Activated CD4-positive, CD25-positive, alpha-beta regulatory T cell treated with anti-CD3 and anti-CD28 coated beads, Interleukin-2, amount 50 U/mL, for 24 hours (primary cell): Measurements from ENCODE around the gene ZNF839.
"Not testable (repeated sequence)": the region's sequence is repeated elsewhere in the genome, so short reads cannot be mapped to it uniquely, and the experiment has no call there.

Source experiments
- ATAC-seq, 2 donors: fragments of 150-1000 bp; cut with Tn5 transposase; one replicate each; pipeline ENCODE4 v1.10.0; 2021; ENCODE audit warnings: mild to moderate bottlenecking in 1 of 2, moderate library complexity in 1 of 2

The ZNF839 gene

DNA sequence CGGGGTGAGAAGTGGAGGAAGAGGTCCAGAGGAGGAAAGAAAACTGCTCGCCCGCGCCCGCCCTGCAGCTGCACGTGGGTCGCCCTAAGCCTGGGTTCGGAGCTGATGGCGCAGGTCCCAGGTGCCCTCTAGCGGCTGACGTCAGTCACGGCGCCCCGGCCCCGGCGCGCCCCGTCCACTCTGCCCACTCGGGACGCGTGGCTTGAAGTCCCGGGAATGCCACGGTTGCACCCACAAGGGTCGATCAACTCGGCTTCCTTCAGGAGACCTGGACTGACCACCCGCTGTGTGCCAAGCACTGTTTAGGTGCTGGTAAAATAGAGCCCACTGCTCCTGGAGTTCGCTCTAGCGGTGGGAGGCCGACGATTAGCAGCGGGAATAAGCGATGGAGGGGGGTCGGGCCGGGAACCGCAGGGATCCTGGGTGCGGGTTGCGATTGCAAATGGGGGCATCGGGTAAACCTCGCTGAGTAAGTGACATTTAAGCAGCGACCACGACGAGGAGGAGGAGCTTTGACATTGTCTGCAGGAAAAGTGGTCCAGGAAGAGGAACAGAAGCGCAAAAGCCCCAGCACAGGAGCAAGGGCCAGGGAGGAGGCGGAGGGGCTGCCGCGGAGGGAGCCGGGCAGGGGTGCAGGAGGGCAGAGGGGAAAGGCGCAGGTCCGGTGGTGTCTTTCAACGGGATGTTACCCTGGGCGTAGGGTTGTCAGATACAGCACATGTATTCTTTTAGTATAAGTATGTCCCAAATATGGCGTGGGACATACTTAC, 5.1 kb upstream of the ZNF839 start:
- peak; percentile 63 to 70 for ATAC-seq

DNA sequence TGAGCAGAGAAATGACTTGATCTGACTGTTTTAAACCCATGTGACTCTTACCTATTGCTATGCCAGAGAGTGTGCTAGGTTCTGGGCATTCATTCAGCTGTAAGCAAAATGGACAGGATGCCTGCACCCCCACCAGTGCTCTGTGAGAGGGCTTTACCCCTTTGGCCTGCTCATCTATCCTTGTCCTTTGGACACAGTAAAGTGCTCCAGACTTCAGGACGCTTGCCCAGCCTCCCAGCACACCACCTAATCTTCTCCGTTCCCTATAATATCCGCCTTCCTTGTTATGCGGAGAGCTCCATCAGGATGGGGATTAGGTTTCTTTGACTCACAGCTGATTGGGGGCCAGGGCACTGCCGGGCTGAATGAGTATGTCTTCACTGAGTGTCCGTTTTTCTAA, 4.4 kb upstream of the ZNF839 start:
- ATAC-seq: no peak

DNA sequence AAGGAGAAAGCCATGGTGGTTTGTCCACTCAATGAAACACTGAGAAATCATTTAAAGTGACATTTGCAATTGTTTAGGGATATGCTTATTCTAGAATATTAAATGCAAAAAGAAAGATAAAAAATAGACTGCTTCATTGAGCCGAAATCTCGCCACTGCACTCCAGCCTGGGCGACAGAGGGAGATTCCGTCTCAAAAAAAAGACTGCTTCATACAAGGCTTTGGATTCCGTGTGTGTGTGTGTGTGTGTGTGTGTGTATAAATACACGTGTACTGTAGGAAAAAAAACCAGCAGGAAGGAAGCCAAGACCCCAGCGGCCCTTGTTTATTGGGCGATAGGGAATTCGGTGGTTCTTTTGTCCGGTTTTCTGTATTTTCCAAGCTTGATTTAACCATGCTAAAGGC, 3.2 kb upstream of the ZNF839 start:
- ATAC-seq: no peak

DNA sequence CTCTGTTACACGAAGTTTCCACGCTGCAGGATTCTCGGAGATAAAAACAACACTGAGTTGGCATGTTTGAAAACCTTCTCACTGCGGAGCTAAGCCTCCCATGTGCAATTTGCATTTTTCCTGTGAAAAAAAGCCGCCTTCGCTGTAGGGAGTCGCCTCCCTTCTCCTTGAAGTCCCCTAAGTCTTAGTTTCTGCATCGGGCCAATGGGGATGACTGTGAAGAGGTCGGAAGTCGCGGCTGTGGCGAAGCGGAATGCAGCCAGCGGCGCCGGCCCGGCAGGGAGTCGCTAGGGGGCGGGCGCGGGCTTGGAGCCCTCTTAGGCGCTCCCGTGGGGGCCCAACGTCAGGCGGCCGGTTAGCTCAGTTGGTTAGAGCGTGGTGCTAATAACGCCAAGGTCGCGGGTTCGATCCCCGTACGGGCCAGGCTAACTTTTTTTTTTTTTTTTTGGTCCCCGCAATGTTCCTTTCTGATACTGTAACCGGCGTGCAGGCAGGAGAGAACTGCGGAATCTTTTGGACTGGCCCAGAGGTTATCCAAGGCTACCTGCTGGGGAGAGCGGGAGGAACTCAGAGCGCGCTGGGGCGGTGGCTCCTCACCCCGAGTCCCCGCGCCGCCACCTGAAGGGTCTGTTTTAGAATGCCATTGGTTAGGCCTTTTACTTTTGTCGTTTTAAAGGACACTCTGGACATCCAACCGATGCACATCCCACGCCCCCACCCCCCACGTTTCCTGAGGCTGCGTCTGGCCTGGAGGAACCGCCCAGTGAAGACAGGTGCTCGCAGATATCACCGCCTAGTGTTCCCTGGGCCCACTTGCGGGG, 2.6 kb upstream of the ZNF839 start:
- ATAC-seq: peak; percentile 71

DNA sequence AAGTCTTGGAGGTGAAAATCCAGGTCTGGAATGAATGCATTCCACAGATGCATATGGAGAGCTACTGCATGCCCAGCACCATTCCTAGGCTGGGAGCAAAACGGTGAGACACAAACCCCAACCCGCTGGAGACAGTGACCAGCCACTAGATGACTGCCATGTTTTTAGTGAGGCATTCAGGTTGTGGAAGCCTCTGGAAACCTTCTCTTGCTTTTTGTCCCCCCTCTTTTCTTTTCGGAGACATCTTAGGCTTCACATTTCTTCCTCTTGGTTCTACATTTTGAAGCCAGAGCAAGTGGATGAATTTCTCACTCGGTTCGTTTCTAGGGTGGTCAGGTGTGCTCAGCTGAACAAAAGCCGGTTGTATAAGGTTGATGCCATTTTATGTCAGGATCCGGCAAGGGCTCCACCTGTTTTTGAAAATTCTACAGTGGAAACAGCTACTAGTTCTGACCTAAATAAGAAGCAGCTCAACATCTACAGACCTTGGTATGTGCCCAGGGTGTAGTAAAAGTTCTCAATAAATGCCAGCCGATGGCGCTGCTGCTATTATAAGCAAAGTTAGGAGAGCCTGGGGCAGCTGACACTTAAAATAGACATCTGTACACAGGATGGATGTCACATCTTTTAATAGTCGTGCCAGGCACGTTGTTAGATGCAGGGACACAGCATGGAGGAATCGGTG, 1.8 kb upstream of the ZNF839 start:
- ATAC-seq: no peak

DNA sequence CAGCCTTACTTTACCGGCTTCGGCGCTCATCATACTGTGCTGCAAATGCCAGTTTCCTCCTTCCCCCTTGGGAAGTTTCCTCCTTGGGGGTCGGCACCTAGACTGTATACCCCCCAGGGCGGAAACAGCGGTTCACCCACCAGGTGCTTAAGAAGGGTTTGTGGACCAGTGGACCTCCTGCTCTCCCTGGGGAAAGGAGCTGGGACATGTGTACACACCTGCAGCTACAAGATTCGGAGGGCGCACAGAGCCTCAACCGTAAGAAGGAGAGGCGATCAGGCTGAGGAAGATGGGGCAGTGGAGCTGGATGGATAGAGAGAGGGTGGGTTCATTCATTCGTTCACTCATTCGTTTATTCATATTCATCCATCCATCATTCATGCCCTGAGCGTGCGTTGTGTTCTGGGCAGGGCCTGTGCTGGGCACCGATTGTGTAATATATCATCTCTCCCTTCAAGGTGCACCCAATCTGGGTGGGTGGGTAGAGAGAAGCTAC, 717 bp upstream of the ZNF839 start:
- ATAC-seq: no peak

DNA sequence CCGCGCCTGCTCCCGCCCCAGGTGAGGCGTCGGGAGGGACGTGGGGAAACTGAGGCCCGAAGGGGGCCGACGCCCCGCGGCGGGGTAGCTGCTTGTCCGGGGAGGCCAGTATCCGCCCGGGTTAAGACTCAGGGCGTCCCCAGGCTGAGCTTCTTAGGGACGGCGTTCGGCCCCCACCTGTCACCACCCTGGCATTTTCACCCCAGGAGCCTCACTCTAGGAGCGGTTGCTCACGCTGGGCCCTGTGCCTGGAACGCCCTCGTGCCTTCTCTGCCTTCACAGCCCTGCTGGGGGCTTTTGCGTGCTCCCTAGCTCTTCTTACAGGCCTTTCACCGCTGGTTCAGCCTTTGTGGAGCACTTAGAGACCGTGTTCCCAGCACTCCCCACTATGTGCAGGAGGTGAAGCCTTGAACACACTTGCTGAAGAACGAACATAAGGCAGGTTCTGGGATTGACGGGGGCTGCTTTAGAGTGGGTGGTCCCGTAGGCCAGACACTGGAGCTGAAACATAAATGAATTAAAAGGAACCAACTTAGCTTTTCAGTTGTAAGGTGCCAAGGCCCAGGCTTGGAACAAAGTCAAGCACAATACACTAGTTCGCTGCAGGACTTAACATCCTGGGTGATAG, 601 bp downstream of the ZNF839 start:
- ATAC-seq: peak; percentile 24 to 38

DNA sequence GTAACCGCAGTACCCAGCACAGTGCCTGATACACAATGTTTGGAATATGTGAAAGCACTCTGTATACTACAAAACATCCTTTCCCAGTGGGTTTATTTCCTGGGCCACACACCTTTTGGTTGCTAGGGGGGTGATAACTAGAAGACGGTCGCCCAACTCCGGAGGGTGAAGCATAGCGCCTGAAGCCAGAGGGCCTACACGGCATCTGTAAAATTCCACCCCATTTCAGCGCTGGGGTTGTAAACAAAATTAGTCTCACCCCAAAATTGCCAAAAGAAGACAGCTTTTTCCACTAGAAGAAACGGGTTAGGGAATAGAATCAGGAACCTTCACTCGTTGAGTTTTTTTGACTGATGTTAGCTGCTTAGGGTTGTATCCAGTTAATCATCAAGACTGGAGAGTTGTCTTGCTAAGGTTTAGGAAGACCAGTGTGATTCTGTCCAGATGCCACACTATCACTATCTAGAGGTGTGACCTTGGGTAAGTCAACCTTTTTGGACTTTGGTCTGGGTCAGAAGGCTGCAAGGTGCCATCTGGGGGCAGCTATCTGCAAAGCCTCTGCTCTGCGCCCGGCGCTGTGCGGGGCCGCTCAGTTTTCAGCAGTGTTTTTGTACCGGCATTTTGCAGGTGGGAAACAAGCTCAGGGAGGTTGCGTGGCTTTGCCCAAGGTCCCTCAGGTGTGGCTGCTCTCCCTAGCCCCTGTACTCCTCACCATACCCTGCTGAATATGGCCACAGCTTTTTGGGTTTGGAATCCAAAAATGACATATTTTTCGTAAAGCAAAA, 1.3 kb downstream of the ZNF839 start:
- ATAC-seq: no peak

DNA sequence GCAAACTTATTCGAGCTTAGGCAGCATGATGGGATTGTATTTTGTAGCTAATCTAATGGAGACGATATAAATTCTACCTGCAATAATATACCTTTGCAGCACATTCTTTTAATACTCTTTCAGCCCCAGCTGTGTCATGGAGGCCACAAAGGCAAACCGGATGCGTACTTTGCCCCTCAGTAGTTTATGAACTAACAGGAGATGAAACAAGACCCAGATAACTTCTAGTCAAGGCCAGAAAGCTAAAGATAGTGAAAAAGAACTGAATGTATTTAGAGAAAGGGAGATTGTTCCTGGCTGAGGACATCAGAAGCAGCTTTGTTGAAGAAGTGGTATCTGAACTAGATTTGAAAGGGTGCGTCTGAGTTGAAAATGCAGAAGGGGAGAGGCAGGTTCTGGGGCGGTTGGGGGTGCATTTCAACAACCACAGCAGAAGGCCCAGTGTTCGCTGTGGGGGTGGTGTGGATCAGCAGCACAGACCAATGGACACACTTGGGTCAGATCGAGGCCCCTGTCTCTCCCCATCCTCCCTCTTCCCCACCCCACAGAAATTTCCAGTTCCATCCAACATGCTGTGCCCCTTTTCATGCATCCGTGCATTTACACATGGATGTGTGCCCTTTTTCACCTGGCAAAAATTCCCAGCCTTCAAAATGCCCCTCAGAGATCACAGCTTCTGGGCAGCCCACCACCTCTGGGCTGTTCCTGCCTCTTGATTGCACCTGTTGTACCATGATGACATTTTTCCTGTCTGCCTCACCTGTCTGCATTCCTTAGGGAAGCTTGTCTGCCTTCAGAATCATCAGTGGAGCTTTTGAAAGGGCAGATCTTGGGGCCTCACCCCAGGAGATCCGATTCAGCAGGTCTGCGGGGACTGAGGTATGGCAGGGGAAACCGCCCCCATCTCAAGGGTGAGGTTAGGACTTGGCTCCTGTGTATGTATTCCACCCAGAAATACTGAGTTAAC, 2.2 kb downstream of the ZNF839 start:
- ATAC-seq: no peak

DNA sequence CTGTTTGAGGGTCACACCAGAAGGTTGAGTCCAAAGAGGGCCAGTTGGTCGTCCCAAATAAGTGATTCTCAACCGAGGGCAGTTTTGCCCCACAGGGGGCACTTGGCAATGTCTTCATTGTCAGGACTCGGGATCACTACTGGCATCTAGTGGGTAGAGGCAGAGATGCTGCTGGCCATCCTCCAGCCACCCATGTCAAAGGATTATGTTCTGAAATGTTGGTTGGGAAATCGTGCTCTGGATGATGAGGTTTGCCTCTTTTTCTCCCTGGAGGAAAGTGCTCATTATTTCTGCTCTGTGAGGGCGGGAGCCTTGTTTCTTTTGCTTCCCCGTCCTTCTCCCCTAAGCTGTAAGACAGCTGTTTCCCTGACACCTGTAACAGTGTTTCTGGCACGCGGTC, 3.6 kb downstream of the ZNF839 start:
- ATAC-seq: no peak

DNA sequence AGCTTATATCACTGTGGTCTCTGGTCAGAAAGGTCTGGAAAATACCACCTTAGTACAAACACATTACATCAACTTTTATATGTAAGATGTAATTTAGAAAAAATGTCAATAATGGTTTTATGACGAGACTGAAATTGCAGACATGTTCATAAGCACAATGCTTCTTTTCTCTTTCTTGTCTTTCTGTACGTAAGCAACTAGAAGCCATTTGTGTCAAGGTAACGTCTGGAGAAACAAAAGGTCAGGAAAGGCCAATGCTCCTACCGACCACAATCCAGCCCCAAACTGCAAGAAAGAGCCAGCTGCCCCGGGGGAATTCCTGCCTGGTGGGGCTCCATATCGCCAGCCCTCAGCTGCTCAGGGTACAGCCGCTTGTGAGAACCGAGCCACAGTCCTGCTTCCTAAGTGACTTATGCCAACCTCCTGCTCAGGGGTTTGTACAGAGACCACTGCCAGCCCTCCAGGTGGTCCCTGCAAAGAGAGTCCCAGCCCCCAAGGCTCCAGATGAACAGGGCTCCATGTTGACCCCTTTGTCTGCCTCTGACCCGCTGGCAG, 6.3 kb downstream of the ZNF839 start:
- no peak for ATAC-seq

DNA sequence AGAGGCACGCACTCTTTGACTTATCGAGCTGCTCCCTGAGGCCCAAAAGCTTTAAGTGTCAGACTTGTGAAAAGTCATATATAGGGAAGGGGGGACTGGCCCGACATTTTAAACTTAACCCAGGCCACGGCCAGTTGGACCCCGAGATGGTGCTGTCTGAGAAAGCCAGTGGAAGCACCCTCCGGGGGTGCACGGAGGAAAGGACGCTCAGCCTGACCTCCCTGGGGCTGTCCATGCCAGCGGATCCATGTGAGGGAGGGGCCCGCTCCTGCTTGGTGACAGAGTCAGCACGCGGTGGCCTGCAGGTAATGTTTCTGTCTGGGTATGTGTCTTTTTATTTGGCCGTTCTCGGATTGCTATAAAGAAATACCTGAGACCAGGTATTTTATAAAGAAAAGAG, 7.0 kb downstream of the ZNF839 start:
- ATAC-seq: no peak

DNA sequence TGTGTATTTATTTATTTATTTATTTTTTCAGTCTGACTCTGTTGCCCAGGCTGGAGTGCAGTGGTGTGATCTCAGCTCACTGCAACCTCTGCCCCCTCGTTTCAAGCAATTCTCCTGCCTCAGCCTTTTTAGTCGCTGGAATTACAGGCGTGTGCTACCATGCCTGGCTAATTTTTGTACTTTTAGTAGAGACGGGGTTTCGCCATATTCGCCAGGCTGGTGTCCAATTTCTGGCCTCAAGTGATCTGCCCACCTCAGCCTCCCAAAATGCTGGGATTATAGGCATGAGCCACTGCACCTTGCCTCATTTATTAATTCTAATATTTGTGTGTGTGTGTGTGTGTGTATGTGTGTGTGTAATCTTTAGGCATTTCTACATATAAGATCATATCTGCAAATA, 9.8 kb downstream of the ZNF839 start:
- not testable (repeated sequence) for ATAC-seq

DNA sequence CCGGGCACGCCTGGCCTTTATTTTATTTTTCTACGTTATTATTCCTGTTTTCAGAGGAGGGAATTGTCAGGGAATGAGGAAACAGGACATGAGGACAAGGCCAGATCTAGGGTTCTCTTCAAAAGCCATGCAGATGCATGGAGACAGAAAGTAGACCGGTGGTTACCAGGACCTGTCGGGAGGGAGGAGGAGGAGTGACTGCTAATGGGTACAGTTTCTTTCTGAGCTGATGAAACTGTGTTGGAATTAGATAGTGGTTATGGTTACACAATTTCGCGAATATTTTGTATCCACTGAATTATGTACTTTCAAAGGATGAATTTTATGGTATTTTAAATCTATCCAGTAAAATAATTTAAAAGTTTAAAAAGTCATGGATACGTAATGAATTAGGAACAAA, 11.3 kb downstream of the ZNF839 start:
- no peak for ATAC-seq

DNA sequence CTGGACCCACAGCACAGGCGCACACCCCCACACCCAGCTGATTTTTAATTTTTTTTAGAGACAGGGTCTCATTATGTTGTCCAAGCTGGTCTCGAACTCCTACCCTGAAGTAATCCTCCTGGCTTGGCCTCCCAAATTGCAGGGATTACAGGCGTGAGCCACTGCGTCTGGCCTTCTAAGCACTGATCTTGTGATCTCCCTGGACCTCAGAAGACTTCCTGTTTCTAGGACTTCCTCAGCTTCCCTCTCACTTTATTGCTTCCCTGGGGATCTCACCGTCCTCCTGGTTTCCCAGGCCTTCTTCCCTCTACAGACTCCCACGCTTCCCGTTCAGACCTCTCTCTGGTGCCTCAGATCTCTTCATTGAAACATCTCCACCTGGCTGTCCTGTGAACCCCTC, 13.8 kb downstream of the ZNF839 start:
- no peak for ATAC-seq

DNA sequence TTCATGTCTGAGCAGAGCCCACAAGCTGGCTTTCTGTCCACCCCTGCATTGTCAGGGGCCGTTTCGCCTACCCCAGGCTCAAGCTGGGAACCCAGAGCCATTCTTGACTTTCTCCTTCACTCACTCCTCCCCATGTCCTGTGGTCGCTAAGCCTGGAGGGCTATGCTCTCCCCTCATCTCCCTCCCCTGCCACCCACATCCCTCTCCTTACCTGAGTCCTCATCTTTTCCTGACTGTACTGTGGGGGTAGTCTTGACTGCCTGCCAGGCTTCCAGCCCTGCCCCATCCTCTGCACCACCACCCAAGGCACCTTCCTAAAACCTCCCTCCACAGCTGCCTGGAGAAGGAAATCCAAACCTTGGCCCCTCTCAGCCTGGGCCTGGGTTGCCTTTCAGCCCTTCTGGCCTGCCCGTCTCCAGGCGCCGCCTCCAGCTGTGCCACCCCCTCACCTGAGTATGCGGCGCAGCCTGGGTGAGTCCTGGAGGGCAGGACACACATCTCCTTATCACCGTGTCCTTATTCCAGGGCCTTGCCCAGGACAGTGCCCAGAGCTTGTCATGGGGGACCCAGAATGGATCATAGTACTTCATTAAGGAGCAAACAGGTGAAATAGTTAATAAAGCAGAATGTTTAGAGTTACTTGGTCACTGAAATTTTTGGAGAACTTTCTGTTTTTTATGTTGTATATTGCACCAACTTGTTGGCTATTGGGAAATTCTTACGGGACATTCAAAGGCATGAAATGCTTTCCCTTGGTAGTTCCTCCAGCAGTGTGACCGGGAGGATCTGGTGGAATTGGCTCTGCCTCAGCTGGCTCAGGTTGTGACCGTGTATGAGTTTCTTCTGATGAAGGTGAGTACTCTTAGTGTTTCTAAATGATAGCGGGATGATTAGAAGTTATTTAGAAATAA, 14.5 kb downstream of the ZNF839 start:
- ATAC-seq: no peak

DNA sequence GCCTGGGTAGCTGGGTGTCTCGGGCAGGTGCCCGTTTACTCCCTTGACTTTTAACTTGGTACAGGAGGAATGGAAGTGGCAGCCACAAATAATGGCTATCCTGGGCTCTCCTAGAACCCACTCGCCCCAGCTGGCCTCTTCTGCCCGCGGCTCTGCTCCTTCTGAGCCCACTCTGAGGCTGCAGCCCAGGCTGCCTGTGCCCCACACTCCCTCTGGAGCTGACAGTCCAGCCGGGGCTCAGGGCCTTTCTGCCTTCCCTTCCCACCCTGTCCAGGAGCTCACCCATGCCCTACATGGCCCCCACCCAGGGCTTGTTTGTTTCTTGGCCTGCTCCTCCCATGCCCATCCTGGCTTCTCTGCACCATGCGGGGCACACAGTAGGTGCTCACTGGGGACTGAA, 15.6 kb downstream of the ZNF839 start:
- no peak for ATAC-seq

DNA sequence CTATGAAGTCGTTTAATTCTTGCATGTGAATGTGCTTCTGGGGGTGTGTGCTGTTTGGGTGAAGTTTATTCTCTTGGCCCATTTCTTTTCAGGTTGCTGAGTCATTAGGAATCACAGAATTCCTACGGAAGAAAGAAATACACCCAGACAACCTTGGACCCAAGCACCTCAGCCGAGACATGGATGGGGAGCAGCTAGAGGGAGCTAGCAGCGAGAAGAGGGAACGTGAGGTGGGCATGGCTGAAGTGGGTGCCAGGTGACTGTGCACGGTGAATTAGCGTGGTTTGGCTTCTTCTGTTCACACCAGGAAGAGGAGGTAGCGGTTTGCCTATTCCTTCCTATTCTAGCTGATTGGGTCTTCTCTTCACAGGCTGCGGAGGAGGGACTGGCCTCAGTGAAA, 19.2 kb downstream of the ZNF839 start:
- no peak for ATAC-seq

DNA sequence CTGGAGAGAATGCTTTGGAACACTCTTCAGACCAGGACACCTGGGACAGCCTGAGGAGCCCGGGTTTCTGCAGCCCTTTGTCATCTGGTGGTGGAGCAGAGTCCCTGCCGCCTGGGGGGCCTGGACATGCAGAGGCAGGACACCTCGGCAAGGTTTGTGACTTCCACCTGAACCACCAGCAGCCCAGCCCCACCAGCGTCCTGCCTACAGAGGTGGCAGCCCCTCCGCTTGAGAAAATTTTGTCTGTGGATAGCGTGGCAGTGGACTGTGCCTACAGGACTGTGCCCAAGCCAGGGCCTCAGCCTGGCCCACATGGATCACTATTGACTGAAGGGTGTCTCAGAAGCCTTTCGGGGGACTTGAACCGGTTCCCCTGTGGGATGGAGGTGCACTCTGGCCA, 22.0 kb downstream of the ZNF839 start:
- ATAC-seq: no peak

DNA sequence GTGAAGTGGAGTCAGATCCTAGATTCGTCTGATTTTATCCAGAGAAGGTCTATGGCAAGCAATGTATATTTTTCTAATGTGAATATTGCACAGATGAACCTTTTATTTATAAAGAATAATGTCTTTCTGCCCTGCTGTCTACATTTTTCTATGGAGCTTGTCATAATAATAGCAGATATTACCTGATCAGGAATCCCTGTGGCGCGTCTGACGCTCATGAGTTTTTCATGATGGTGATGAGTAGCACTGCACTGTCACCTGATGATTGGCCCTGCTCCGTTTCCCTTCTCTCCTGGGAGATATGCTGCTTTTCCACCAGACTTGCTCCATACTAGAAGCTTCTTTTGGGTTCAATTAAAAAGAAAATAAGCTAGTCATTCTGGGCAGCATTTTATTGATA, 22.7 kb downstream of the ZNF839 start:
- ATAC-seq: no peak
